Sigmoid colon (tissue), 7 donors: ENCODE results near the gene MINDY4. TPM values are rescaled to one million over a fixed set of nuclear protein-coding genes. Genes with fewer than 3 reads are reported as not detected.

Experiments
- DNase-seq: peaks from one replicate; pipeline ENCODE4 v3.0.0-alpha.2; 2019
- H3K27ac ChIP-seq, 4 donors: fragments of 200-600 bp; sonication (generic); one replicate each; pipeline ENCODE4 v1.5.1; 2016 to 2019; ENCODE audit warnings: mild to moderate bottlenecking in 1 of 4
- H3K27me3 ChIP-seq, 3 donors: fragments of 200-600 bp; sonication (generic); one replicate each; pipeline ENCODE4 v1.5.1; 2019; ENCODE audit warnings: mild to moderate bottlenecking in 1 of 3
- H3K36me3 ChIP-seq, 4 donors: fragments of 200-600 bp; sonication (generic); one replicate each; pipeline ENCODE4 v1.5.1; 2016 to 2019
- H3K4me1 ChIP-seq, 4 donors: fragments of 200-600 bp; sonication (generic); one replicate each; pipeline ENCODE4 v1.5.1; 2017 to 2019
- H3K4me3 ChIP-seq, 4 donors: fragments of 200-600 bp; sonication (generic); one replicate each; pipeline ENCODE4 v1.5.1; 2017 to 2019; ENCODE audit warnings: mild to moderate bottlenecking in 2 of 4, moderate library complexity in 1 of 4
- H3K9me3 ChIP-seq, 4 donors: fragments of 200-600 bp in 3 of 4; sonication (generic) in 3 of 4; one replicate each; pipeline versions ENCODE4 v1.5.1 to v1.6.1; 2013 to 2019
- CTCF ChIP-seq, 4 experiments: fragments of 450-650 bp in 3 of 4; fragments of 200-600 bp in 1 of 4; IDR thresholded peaks; one replicate each; pipeline ENCODE4 v1.5.1; 2016 to 2019; ENCODE audit warnings: antibody characterized with exemption in 4 of 4, mild to moderate bottlenecking in 3 of 4, moderate library complexity in 2 of 4
- EP300 ChIP-seq, 4 donors: sonication (generic); formaldehyde crosslinking; IDR thresholded peaks; one replicate each; pipeline ENCODE4 v1.6.1; 2017; ENCODE audit warnings: antibody characterized with exemption in 4 of 4
- POLR2A ChIP-seq, 2 donors: fragments of 450-650 bp; IDR thresholded peaks; one replicate each; pipeline ENCODE4 v1.6.1; 2016; ENCODE audit warnings: antibody characterized with exemption in 2 of 2, mild to moderate bottlenecking in 2 of 2, moderate library complexity in 2 of 2
- POLR2AphosphoS5 ChIP-seq, 4 donors: sonication (generic); formaldehyde crosslinking; IDR thresholded peaks; one replicate each; pipeline ENCODE4 v1.6.1; 2017; ENCODE audit warnings: antibody characterized with exemption in 4 of 4
- WGBS, 2 donors: extraction: QIAGEN DNeasy Blood & Tissue Kit; methylation state at CpG; one replicate each; pipeline ENCODE4 v1.1.7; 2013; 5-methylcytosine and 5-hydroxymethylcytosine counted together
- intact Hi-C: fragments of 100-400 bp; cut with DNase I; formaldehyde crosslinking; loops from one replicate; pipeline ENCODE4 v1.15.1; 2023
- polyA plus RNA-seq, 3 donors: library from polyadenylated mRNA; stranded (reverse); fragments of 200-250 nt; gene quantifications; one replicate each; pipeline ENCODE4 v1.2.3, GENCODE V29; 2013
- total RNA-seq, 4 donors: library from RNA; depleted of rRNA; stranded (reverse); fragments of >200 nt; gene quantifications; one replicate each; pipeline ENCODE4 v1.1.0, GENCODE V29; 2016
- donor health status: healthy with polysubstance abuse.
- donor health status: Bipolar disorder and iron deficiency.
- donor health status: healthy.

MINDY4 gene
- total and polyA plus RNA-seq, 7 donors: 1.2 to 26.3 (median 9.4) TPM

GRCh38 chr7:30925913-30926312 is 154.7 kb downstream of the MINDY4 start:
- Histone ChIP-seq H3K27me3 (no peaks in the 10 kb centered on the region), H3K9me3 (no peaks in the 10 kb centered on the region), H3K27ac (no peak overlapping the region), H3K4me3 (no peak overlapping the region), H3K36me3 (peaks cover 12 to 50% (median 30%) of the 10 kb centered on the region in 4 donors), H3K4me1 (peaks cover 0 to 24% (median 22%) of the 10 kb centered on the region in 4 donors)
- intact Hi-C loops: no loop called here
- DNase-seq: peak; percentile 51
- 85 to 93% methylated on average over 5 of the region's 5 CpGs for WGBS, 2 donors
- TF ChIP-seq EP300 (IDR thresholded peaks at IDR 0.05) (no peak), POLR2A (IDR thresholded peaks at IDR 0.05) (no peak), POLR2AphosphoS5 (IDR thresholded peaks at IDR 0.05) (no peak), CTCF (IDR thresholded peaks at IDR 0.05) (no peak)

DNA sequence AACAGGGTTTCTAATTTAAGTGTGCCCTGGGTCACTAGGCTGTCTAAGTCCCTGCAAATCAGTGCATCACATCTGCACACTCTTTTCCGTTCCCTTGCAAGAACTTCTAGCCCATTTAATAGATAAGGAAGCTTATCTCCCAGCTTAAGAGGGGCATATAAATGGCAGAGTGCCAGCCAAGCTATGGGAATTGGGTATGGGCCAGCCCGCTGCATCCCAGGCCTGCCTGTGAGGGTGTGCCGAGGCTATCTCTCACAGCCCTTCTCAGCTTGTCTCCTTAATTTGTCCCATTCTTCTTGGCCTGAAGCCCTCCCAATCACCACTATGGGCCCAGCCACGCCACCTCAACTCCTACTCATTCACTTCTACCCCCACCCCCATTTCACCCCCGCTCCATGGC is 155.1 kb downstream of the MINDY4 start:
- no peaks in the 10 kb centered on the region for H3K9me3 ChIP-seq
- TF ChIP-seq EP300 (IDR thresholded peaks at IDR 0.05) (no peak), CTCF (IDR thresholded peaks at IDR 0.05) (no peak), POLR2A (IDR thresholded peaks at IDR 0.05) (no peak), POLR2AphosphoS5 (IDR thresholded peaks at IDR 0.05) (no peak)
- DNase-seq: peak; percentile 48
- intact Hi-C loops: no loop called here
- H3K36me3 ChIP-seq: peaks cover 12 to 50% (median 30%) of the 10 kb centered on the region in 4 donors
- 88 to 90% methylated on average over 5 of the region's 5 CpGs for WGBS, 2 donors
- peaks cover 0 to 24% (median 22%) of the 10 kb centered on the region in 4 donors for H3K4me1 ChIP-seq
- H3K27me3 ChIP-seq: no peaks in the 10 kb centered on the region
- no peak overlapping the region for H3K27ac ChIP-seq
- H3K4me3 ChIP-seq: no peak overlapping the region

- H3K4me1 ChIP-seq: peaks cover 0 to 24% (median 21%) of the 10 kb centered on the region in 4 donors
- no peaks in the 10 kb centered on the region for H3K9me3 ChIP-seq
- intact Hi-C loops: no loop called here
- WGBS, 2 donors: 88 to 93% methylated on average over 3 of the region's 3 CpGs
- TF ChIP-seq POLR2A (IDR thresholded peaks at IDR 0.05) (no peak), POLR2AphosphoS5 (IDR thresholded peaks at IDR 0.05) (no peak), EP300 (IDR thresholded peaks at IDR 0.05) (no peak), CTCF (IDR thresholded peaks at IDR 0.05) (no peak)
- no peaks in the 10 kb centered on the region for H3K27me3 ChIP-seq
- no peak for DNase-seq
- H3K36me3 ChIP-seq: peaks cover 12 to 49% (median 30%) of the 10 kb centered on the region in 4 donors
- no peak overlapping the region for H3K4me3 ChIP-seq
- H3K27ac ChIP-seq: no peak overlapping the region
These were observed 155.8 kb downstream of the MINDY4 start for GRCh38 chr7:30927040-30927439.

GRCh38 chr7:30927559-30927958 is 156.3 kb downstream of the MINDY4 start:
- TF ChIP-seq POLR2A (IDR thresholded peaks at IDR 0.05): no peak
- no peak for TF ChIP-seq EP300 (IDR thresholded peaks at IDR 0.05)
- TF ChIP-seq CTCF (IDR thresholded peaks at IDR 0.05): no peak
- TF ChIP-seq POLR2AphosphoS5 (IDR thresholded peaks at IDR 0.05): no peak
- intact Hi-C loops: no loop called here
- H3K27ac ChIP-seq: no peak overlapping the region
- 80% methylated on average over 3 of the region's 3 CpGs for WGBS, 2 donors
- H3K4me3 ChIP-seq: no peak overlapping the region
- H3K4me1 ChIP-seq: peaks cover 0 to 25% (median 22%) of the 10 kb centered on the region in 4 donors
- peak; percentile 44 for DNase-seq
- peaks cover 12 to 44% (median 27%) of the 10 kb centered on the region in 4 donors for H3K36me3 ChIP-seq
- no peaks in the 10 kb centered on the region for H3K9me3 ChIP-seq
- no peaks in the 10 kb centered on the region for H3K27me3 ChIP-seq
